Measurements from ENCODE around the gene OR7A10. TPM values are rescaled to one million over a fixed set of nuclear protein-coding genes. Genes with fewer than 3 reads are reported as not detected.

OR7A10 gene
- total RNA-seq, 1 experiment from 2014 or later: not detected

DNA sequence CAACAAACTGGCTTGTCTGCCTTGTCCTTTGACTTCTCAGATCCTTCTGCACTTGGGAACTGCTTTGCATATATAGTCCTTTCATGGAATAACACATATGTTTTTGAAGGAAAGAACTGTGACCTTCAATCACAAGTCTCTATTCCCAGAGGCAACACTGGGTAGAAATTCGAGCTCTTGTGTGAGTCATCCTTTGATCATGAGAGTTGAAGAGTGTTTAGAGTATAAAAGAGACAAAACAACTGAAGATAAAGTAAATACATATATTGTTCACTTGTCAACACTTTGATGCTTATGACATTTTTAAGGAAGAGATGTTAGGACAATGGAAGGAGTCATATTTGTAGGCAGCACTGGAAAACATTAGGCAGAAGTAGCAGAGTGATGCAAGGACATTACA is 8.5 kb downstream of the OR7A10 start:
- Histone ChIP-seq H3K27ac (ENCODE audit: low read length) (no peak overlapping the region), H3K9me3 (ENCODE audit: low read length) (no peaks in the 10 kb centered on the region), H3K9ac (ENCODE audit: low read length) (no peak overlapping the region), H3K27me3 (ENCODE audit: low read length) (no peaks in the 10 kb centered on the region), H3K79me2 (ENCODE audit: low read length) (no peaks in the 10 kb centered on the region), H3K4me1 (ENCODE audit: low read length) (peaks cover 4% of the 10 kb centered on the region), H2AFZ (ENCODE audit: low read length) (no peak overlapping the region), H3K9me2 (replicated peaks; ENCODE audit: insufficient read depth, low read length) (no peaks in the 10 kb centered on the region), H3K4me2 (ENCODE audit: low read depth, low read length, poor library complexity, severe bottlenecking) (no peak overlapping the region), H4K20me1 (ENCODE audit: insufficient read depth, low read depth, low read length) (no peaks in the 10 kb centered on the region), H3K36me3 (ENCODE audit: insufficient read depth, low read length) (no peaks in the 10 kb centered on the region), H3K4me3 (ENCODE audit: low read length) (no peak overlapping the region)
- no peak for DNase-seq

DNA sequence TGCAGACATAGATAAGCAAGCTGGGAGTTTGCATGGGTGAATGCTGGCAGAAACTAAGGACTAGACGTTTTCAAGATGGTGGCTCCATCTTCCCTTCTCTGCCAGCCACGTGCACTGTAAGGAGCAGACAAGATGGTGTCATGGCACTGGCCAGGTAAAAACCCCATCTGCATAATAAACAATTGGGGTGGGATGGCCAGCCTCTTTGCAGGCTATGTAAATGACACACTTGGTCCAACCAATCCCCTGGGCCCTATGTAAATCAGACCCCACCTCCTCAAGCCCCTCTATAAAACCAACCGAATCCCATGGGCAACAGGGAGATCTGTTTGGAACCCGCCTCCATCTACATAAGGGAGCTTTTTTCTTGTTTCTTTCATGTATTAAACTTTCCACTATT is 11.3 kb downstream of the OR7A10 start:
- no peaks in the 10 kb centered on the region for H3K9me3 ChIP-seq (ENCODE audit: low read length)
- no peaks in the 10 kb centered on the region for H4K20me1 ChIP-seq (ENCODE audit: insufficient read depth, low read depth, low read length)
- H2AFZ ChIP-seq (ENCODE audit: low read length): no peak overlapping the region
- no peaks in the 10 kb centered on the region for H3K79me2 ChIP-seq (ENCODE audit: low read length)
- no peaks in the 10 kb centered on the region for H3K36me3 ChIP-seq (ENCODE audit: insufficient read depth, low read length)
- no peaks in the 10 kb centered on the region for H3K27me3 ChIP-seq (ENCODE audit: low read length)
- H3K27ac ChIP-seq (ENCODE audit: low read length): no peak overlapping the region
- peaks cover 11% of the 10 kb centered on the region for H3K4me1 ChIP-seq (ENCODE audit: low read length)
- H3K9me2 ChIP-seq (replicated peaks; ENCODE audit: insufficient read depth, low read length): no peaks in the 10 kb centered on the region
- no peak for DNase-seq
- no peak overlapping the region for H3K4me2 ChIP-seq (ENCODE audit: low read depth, low read length, poor library complexity, severe bottlenecking)
- no peak overlapping the region for H3K4me3 ChIP-seq (ENCODE audit: low read length)
- no peak overlapping the region for H3K9ac ChIP-seq (ENCODE audit: low read length)

DNA sequence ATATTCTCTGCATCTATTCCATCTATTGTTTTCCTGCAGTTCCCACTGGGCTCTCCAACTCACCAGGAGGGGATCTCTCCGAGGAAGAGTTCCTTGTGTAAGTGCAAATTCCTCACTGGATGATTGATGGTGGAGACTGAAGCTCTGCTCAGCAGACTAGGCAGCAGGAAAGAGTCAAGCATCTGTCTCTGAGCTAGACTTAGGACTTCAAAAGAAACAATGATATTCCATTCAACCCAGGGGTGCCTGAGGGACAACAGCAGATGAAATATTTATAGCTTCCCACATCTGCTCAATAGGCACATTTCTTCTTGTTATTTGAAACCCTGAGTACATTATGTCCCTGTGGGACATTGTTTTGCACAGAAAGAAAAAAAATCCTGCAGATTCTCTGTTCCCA is 13.7 kb downstream of the OR7A10 start, which contains the start of the genes OR7A5 and OR7C1:
Gene OR7A5 (minus strand): TSS at position 175 of the 400 bp plus-strand sequence. CDS start 6,944 bp downstream, outside the sequence.
Gene OR7C1 (minus strand): TSS at position 175 of the 400 bp plus-strand sequence. CDS start 35,049 bp downstream, outside the sequence.
- Histone ChIP-seq H3K4me3 (ENCODE audit: low read length) (no peak within 1 kb of the TSS), H3K27me3 (ENCODE audit: low read length) (no peaks in the 10 kb centered on the region), H2AFZ (ENCODE audit: low read length) (no peak within 1 kb of the TSS), H3K4me1 (ENCODE audit: low read length) (peaks cover 11% of the 10 kb centered on the region), H4K20me1 (ENCODE audit: insufficient read depth, low read depth, low read length) (no peaks in the 10 kb centered on the region), H3K9me3 (ENCODE audit: low read length) (no peaks in the 10 kb centered on the region), H3K27ac (ENCODE audit: low read length) (no peak within 1 kb of the TSS), H3K9ac (ENCODE audit: low read length) (no peak within 1 kb of the TSS), H3K4me2 (ENCODE audit: low read depth, low read length, poor library complexity, severe bottlenecking) (peak within 1 kb of the TSS; percentile 45), H3K79me2 (ENCODE audit: low read length) (no peaks in the 10 kb centered on the region), H3K9me2 (replicated peaks; ENCODE audit: insufficient read depth, low read length) (no peaks in the 10 kb centered on the region), H3K36me3 (ENCODE audit: insufficient read depth, low read length) (no peaks in the 10 kb centered on the region)
- no peak for DNase-seq

DNA sequence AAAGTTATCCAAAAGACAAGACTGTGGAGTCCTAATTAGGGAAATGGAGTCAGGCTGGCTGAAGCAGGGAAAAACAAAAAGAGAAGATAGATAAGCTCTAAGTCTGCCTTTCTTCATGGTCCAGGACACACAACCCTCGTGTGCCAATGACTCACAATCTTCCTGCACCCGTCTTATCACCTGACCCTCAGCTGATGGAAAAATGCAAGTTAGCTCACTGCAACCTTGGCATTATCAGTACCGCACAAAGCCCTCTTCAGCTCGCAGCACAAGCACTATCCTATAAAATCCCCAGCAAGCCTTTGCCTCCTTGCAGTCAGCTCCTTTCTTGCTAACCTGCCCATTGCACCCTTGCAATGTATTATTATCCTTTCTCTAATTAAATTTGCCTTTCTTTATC is 18.0 kb downstream of the OR7A10 start:
- Histone ChIP-seq H3K27me3 (ENCODE audit: low read length) (no peaks in the 10 kb centered on the region), H3K27ac (ENCODE audit: low read length) (no peak overlapping the region), H3K79me2 (ENCODE audit: low read length) (no peaks in the 10 kb centered on the region), H3K9me2 (replicated peaks; ENCODE audit: insufficient read depth, low read length) (no peaks in the 10 kb centered on the region), H3K9ac (ENCODE audit: low read length) (no peak overlapping the region), H3K4me1 (ENCODE audit: low read length) (peaks cover 11% of the 10 kb centered on the region), H4K20me1 (ENCODE audit: insufficient read depth, low read depth, low read length) (no peaks in the 10 kb centered on the region), H3K4me3 (ENCODE audit: low read length) (no peak overlapping the region), H3K4me2 (ENCODE audit: low read depth, low read length, poor library complexity, severe bottlenecking) (no peak overlapping the region), H3K36me3 (ENCODE audit: insufficient read depth, low read length) (no peaks in the 10 kb centered on the region), H3K9me3 (ENCODE audit: low read length) (no peaks in the 10 kb centered on the region), H2AFZ (ENCODE audit: low read length) (no peak overlapping the region)
- peak; percentile 52 for DNase-seq

DNA sequence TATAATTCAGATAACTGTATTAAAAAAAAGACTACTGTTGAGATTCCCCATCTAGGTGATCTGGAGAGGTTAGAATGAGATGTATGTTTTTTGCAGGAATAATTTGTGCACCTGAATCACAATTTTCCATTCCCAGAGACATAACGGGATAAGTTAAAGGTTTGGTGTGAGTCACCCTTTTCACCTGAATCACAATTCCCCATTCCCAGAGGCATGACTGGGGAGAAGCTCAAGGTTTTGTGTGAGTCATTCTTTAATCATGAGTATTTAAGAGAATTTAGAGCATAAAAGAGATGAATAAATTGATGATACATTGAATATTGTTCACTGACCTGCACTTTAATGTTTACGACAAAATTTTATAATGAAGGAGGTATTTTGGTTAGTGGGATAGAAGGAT is 22.7 kb downstream of the OR7A10 start:
- no peaks in the 10 kb centered on the region; the same call in 1 of the 2 replicates for H3K4me1 ChIP-seq (ENCODE audit: low read length)
- no peak overlapping the region for H2AFZ ChIP-seq (ENCODE audit: low read length)
- no peak overlapping the region for H3K27ac ChIP-seq (ENCODE audit: low read length)
- no peak for DNase-seq
- no peak overlapping the region for H3K4me2 ChIP-seq (ENCODE audit: low read depth, low read length, poor library complexity, severe bottlenecking)
- H3K36me3 ChIP-seq (ENCODE audit: insufficient read depth, low read length): no peaks in the 10 kb centered on the region
- H3K9me2 ChIP-seq (replicated peaks; ENCODE audit: insufficient read depth, low read length): no peaks in the 10 kb centered on the region
- H3K9ac ChIP-seq (ENCODE audit: low read length): no peak overlapping the region
- no peak overlapping the region for H3K4me3 ChIP-seq (ENCODE audit: low read length)
- H4K20me1 ChIP-seq (ENCODE audit: insufficient read depth, low read depth, low read length): no peaks in the 10 kb centered on the region
- no peaks in the 10 kb centered on the region for H3K79me2 ChIP-seq (ENCODE audit: low read length)
- no peaks in the 10 kb centered on the region for H3K27me3 ChIP-seq (ENCODE audit: low read length)
- no peaks in the 10 kb centered on the region for H3K9me3 ChIP-seq (ENCODE audit: low read length)

DNA sequence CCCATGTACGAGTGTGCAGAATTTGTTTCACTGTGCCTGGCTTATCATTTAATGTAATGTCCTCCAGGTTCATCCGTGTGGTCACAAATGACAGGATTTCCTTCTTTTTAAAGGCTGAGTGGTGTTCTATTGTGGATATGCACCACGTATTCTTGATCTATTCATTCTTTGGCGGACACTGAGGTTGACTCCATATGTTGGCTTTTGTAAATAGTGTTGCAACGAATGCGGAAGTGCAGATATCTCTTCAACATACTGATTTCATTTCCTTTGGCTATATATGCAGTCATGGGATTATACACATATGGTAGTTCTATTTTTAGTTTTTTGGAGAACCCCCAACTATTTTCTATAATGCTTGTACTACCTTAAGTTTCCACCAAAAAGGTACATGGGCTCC is 26.8 kb downstream of the OR7A10 start:
- Histone ChIP-seq H3K4me3 (ENCODE audit: low read length) (no peak overlapping the region), H2AFZ (ENCODE audit: low read length) (no peak overlapping the region), H4K20me1 (ENCODE audit: insufficient read depth, low read depth, low read length) (no peaks in the 10 kb centered on the region), H3K4me2 (ENCODE audit: low read depth, low read length, poor library complexity, severe bottlenecking) (no peak overlapping the region), H3K36me3 (ENCODE audit: insufficient read depth, low read length) (no peaks in the 10 kb centered on the region), H3K9me2 (replicated peaks; ENCODE audit: insufficient read depth, low read length) (no peaks in the 10 kb centered on the region), H3K79me2 (ENCODE audit: low read length) (no peaks in the 10 kb centered on the region), H3K9me3 (ENCODE audit: low read length) (no peaks in the 10 kb centered on the region), H3K9ac (ENCODE audit: low read length) (no peak overlapping the region), H3K27ac (ENCODE audit: low read length) (no peak overlapping the region), H3K27me3 (ENCODE audit: low read length) (no peaks in the 10 kb centered on the region), H3K4me1 (ENCODE audit: low read length) (no peaks in the 10 kb centered on the region; the same call in 1 of the 2 replicates)
- no peak for DNase-seq

DNA sequence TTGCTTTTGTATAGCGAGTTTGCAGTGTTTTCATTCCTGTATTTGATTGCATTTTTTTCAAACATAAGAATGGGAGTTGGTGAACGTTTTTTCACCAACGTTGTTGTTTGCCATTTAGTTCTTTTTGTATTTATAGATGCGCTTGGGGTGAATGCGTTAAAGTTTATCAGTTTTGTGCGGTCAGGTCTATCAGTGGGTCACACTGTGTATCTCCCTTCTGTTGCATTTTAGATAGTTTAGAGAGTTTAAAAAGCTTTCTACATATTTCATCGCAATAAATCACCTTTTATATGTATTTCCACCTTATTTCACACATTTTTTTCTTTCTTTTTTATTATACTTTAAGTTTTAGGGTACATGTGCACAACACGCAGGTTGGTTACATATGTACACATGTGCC is 30.1 kb downstream of the OR7A10 start:
- Histone ChIP-seq H3K9me3 (ENCODE audit: low read length) (no peaks in the 10 kb centered on the region), H3K27ac (ENCODE audit: low read length) (no peak overlapping the region), H4K20me1 (ENCODE audit: insufficient read depth, low read depth, low read length) (no peaks in the 10 kb centered on the region), H3K9me2 (replicated peaks; ENCODE audit: insufficient read depth, low read length) (no peaks in the 10 kb centered on the region), H3K4me2 (ENCODE audit: low read depth, low read length, poor library complexity, severe bottlenecking) (no peak overlapping the region), H3K27me3 (ENCODE audit: low read length) (no peaks in the 10 kb centered on the region), H3K36me3 (ENCODE audit: insufficient read depth, low read length) (no peaks in the 10 kb centered on the region), H3K4me3 (ENCODE audit: low read length) (no peak overlapping the region), H3K79me2 (ENCODE audit: low read length) (no peaks in the 10 kb centered on the region), H3K9ac (ENCODE audit: low read length) (no peak overlapping the region), H2AFZ (ENCODE audit: low read length) (no peak overlapping the region), H3K4me1 (ENCODE audit: low read length) (no peaks in the 10 kb centered on the region; the same call in 1 of the 2 replicates)
- no peak for DNase-seq

DNA sequence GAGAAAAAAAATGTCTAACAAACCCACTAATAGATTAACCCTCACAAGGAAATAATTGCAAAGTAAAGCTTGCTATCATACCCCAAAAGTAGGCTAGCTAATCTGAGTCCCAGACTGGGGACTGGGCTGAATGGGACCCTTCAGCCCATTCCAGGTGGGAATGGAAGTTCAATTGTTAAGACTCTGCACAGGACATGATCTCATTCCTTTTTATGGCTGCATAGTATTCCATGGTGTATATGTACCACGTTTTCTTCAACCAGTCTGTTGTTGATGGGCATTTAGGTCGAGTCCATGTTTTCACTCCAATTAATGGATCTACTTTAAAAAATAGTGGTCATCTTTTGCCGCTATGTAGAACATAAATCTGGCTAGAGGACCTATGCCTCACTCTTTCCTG is 31.7 kb downstream of the OR7A10 start:
- Histone ChIP-seq H3K4me1 (ENCODE audit: low read length) (no peaks in the 10 kb centered on the region; the same call in 1 of the 2 replicates), H3K4me2 (ENCODE audit: low read depth, low read length, poor library complexity, severe bottlenecking) (no peak overlapping the region), H3K27ac (ENCODE audit: low read length) (no peak overlapping the region), H4K20me1 (ENCODE audit: insufficient read depth, low read depth, low read length) (no peaks in the 10 kb centered on the region), H3K36me3 (ENCODE audit: insufficient read depth, low read length) (no peaks in the 10 kb centered on the region), H3K9me2 (replicated peaks; ENCODE audit: insufficient read depth, low read length) (no peaks in the 10 kb centered on the region), H3K79me2 (ENCODE audit: low read length) (no peaks in the 10 kb centered on the region), H2AFZ (ENCODE audit: low read length) (no peak overlapping the region), H3K9me3 (ENCODE audit: low read length) (no peaks in the 10 kb centered on the region), H3K4me3 (ENCODE audit: low read length) (no peak overlapping the region), H3K9ac (ENCODE audit: low read length) (no peak overlapping the region), H3K27me3 (ENCODE audit: low read length) (no peaks in the 10 kb centered on the region)
- DNase-seq: no peak

Measured in Karpas-422 (cell line).